Measurements from ENCODE around the gene CEMIP2.

CEMIP2 gene

DNA sequence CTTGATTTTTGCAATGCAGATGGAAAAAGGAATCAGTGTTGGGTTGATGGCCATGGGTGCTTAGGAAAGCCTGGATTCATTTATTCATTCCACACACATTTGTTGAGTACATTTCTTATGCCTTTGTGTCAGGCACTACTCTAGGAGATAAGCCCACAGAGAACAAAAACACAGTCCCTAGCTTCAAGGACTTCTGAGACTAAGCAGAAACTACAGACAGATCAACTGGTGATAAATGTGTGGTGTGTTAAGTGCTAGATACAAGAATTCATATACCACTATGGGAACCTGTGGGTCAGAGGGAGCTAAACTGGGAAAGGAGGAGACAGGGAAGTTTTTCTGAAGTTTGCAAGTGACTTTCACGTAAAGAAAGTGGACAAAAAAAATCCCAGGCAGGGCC lies 119.9 kb downstream of the CEMIP2 start:
- Histone ChIP-seq H3K79me2 (ENCODE audit: insufficient read depth, low read depth) (no peaks in the 10 kb centered on the region), H3K27ac (no peak overlapping the region), H4K20me1 (ENCODE audit: insufficient read depth) (no peaks in the 10 kb centered on the region), H2AFZ (ENCODE audit: low read depth) (no peak overlapping the region), H3K9ac (no peak overlapping the region), H3K4me1 (ENCODE audit: low read depth, poor library complexity, severe bottlenecking) (no peaks in the 10 kb centered on the region), H3K27me3 (ENCODE audit: insufficient read depth, low read depth) (no peaks in the 10 kb centered on the region), H3K4me2 (no peak overlapping the region), H3K36me3 (ENCODE audit: insufficient read depth) (no peaks in the 10 kb centered on the region), H3K4me3 (IDR thresholded peaks at IDR 0.05; ENCODE audit: insufficient read depth, low read depth, low read length) (no peak overlapping the region)
- TF ChIP-seq, protein P1, sequence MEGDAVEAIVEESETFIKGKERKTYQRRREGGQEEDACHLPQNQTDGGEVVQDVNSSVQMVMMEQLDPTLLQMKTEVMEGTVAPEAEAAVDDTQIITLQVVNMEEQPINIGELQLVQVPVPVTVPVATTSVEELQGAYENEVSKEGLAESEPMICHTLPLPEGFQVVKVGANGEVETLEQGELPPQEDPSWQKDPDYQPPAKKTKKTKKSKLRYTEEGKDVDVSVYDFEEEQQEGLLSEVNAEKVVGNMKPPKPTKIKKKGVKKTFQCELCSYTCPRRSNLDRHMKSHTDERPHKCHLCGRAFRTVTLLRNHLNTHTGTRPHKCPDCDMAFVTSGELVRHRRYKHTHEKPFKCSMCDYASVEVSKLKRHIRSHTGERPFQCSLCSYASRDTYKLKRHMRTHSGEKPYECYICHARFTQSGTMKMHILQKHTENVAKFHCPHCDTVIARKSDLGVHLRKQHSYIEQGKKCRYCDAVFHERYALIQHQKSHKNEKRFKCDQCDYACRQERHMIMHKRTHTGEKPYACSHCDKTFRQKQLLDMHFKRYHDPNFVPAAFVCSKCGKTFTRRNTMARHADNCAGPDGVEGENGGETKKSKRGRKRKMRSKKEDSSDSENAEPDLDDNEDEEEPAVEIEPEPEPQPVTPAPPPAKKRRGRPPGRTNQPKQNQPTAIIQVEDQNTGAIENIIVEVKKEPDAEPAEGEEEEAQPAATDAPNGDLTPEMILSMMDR (conservative IDR thresholded peaks at IDR 0.05; ENCODE audit: low read depth, low read length), result no peak

GRCh38 chr9:71647094-71647591 lies 121.2 kb downstream of the CEMIP2 start:
- H4K20me1 ChIP-seq (ENCODE audit: insufficient read depth), result no peaks in the 10 kb centered on the region
- H3K9ac ChIP-seq, result no peak overlapping the region
- H3K27me3 ChIP-seq (ENCODE audit: insufficient read depth, low read depth), result no peaks in the 10 kb centered on the region
- no peaks in the 10 kb centered on the region for H3K4me1 ChIP-seq (ENCODE audit: low read depth, poor library complexity, severe bottlenecking)
- H3K27ac ChIP-seq, result no peak overlapping the region
- TF ChIP-seq, protein P1 (conservative IDR thresholded peaks at IDR 0.05; ENCODE audit: low read depth, low read length), result no peak
- H3K79me2 ChIP-seq (ENCODE audit: insufficient read depth, low read depth), result no peaks in the 10 kb centered on the region
- H3K4me3 ChIP-seq (IDR thresholded peaks at IDR 0.05; ENCODE audit: insufficient read depth, low read depth, low read length), result no peak overlapping the region
- no peak overlapping the region for H3K4me2 ChIP-seq
- H3K36me3 ChIP-seq (ENCODE audit: insufficient read depth), result no peaks in the 10 kb centered on the region
- H2AFZ ChIP-seq (ENCODE audit: low read depth), result no peak overlapping the region

DNA sequence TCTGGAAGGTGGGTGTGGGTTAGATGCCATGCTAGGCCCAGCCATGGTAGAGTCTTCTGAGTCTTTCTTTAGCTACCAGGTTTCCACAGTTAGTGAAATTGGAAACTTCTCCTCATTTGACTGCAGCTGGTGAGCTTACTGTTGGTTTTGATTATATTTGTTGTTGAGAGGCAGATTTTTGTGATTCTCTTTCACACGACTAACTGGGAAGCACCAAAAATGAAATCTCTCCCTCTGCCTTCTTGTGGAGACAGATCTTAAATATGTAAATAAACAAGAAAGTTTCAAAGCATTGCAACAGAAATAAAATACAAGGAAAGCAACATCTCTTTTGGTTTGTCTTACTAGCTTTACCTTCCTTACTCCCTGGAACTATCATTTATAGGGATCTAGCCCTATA lies 122.2 kb downstream of the CEMIP2 start:
- Histone ChIP-seq H3K4me3 (IDR thresholded peaks at IDR 0.05; ENCODE audit: insufficient read depth, low read depth, low read length) (no peak overlapping the region), H3K4me2 (no peak overlapping the region), H2AFZ (ENCODE audit: low read depth) (no peak overlapping the region), H3K27me3 (ENCODE audit: insufficient read depth, low read depth) (no peaks in the 10 kb centered on the region), H4K20me1 (ENCODE audit: insufficient read depth) (no peaks in the 10 kb centered on the region), H3K27ac (no peak overlapping the region), H3K4me1 (ENCODE audit: low read depth, poor library complexity, severe bottlenecking) (no peaks in the 10 kb centered on the region), H3K36me3 (ENCODE audit: insufficient read depth) (no peaks in the 10 kb centered on the region), H3K79me2 (ENCODE audit: insufficient read depth, low read depth) (no peaks in the 10 kb centered on the region), H3K9ac (no peak overlapping the region)
- TF ChIP-seq, protein P1 (conservative IDR thresholded peaks at IDR 0.05; ENCODE audit: low read depth, low read length), result no peak

DNA sequence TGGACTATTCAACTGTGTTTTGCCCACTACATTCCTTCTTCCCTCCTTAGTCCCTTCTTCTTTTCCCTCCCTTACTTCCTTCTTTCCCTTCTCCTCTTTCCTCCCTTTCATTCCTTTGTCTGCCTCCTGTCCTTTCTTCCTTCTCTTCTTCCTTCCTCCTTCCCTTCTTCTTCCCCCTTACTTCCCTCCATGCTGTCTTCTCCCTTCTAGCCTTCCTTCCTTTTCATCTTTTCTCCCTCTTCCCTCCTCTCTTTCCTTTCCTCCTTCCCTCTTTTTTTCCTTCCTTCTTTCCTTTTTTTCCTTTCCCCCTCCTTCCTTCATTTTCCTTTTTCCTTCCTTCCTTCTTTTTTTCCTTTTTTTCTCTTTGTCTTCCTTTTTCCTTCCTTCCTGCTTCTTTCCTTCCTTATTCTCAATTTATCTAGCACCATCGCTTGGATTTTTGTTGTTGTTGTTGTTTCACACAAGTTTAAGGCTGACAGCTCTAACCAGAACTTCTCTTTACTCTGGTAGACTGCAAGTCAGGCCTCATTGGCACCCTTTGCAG lies 123.4 kb downstream of the CEMIP2 start:
- Histone ChIP-seq H3K9ac (no peak overlapping the region), H3K4me3 (IDR thresholded peaks at IDR 0.05; ENCODE audit: insufficient read depth, low read depth, low read length) (no peak overlapping the region), H3K27me3 (ENCODE audit: insufficient read depth, low read depth) (no peaks in the 10 kb centered on the region), H2AFZ (ENCODE audit: low read depth) (no peak overlapping the region), H3K27ac (no peak overlapping the region), H3K4me1 (ENCODE audit: low read depth, poor library complexity, severe bottlenecking) (no peaks in the 10 kb centered on the region), H3K79me2 (ENCODE audit: insufficient read depth, low read depth) (no peaks in the 10 kb centered on the region), H3K36me3 (ENCODE audit: insufficient read depth) (no peaks in the 10 kb centered on the region), H3K4me2 (no peak overlapping the region), H4K20me1 (ENCODE audit: insufficient read depth) (no peaks in the 10 kb centered on the region)
- TF ChIP-seq, protein P1 (conservative IDR thresholded peaks at IDR 0.05; ENCODE audit: low read depth, low read length), result no peak
